Brain microvascular endothelial cell (primary cell): Measurements from ENCODE around the gene RAP2C.

Experiments used
- DNase-seq: peaks from one replicate; pipeline ENCODE4 v3.0.0-alpha.2; 2020
- H3K27ac ChIP-seq: fragments of 250-450 bp; sonication (Bioruptor Pico); 2 replicates; pipeline ENCODE4 v1.5.1; 2020; ENCODE audit warnings: mild to moderate bottlenecking, moderate library complexity
- H3K27me3 ChIP-seq: fragments of 250-450 bp; sonication (Bioruptor Pico); replicated peaks from 2 replicates; pipeline ENCODE4 v1.5.1; 2020; ENCODE audit warnings: mild to moderate bottlenecking
- H3K36me3 ChIP-seq: fragments of 250-450 bp; sonication (Bioruptor Pico); replicated peaks from 2 replicates; pipeline ENCODE4 v1.5.1; 2020; ENCODE audit warnings: mild to moderate bottlenecking
- H3K4me3 ChIP-seq: 2 replicates; pipeline ENCODE4 v1.5.1; 2011; ENCODE audit warnings: low read depth, mild to moderate bottlenecking, control low read depth, low read length, moderate library complexity
- in situ Hi-C: cut with HindIII; loops from 2 replicates; pipeline ENCODE4 v1.10.0; 2017; ENCODE audit warnings: low sequenced_read_pairs, low pct_ligation_motif_present
- TF ChIP-seq, protein P1 (sequence below): IDR thresholded peaks from 2 replicates; pipeline ENCODE4 v1.5.1; 2011; ENCODE audit warnings: low read depth, mild to moderate bottlenecking, moderate library complexity, low read length, control low read depth, inconsistent platforms; ENCODE audit errors: missing control alignments

The RAP2C gene

DNA sequence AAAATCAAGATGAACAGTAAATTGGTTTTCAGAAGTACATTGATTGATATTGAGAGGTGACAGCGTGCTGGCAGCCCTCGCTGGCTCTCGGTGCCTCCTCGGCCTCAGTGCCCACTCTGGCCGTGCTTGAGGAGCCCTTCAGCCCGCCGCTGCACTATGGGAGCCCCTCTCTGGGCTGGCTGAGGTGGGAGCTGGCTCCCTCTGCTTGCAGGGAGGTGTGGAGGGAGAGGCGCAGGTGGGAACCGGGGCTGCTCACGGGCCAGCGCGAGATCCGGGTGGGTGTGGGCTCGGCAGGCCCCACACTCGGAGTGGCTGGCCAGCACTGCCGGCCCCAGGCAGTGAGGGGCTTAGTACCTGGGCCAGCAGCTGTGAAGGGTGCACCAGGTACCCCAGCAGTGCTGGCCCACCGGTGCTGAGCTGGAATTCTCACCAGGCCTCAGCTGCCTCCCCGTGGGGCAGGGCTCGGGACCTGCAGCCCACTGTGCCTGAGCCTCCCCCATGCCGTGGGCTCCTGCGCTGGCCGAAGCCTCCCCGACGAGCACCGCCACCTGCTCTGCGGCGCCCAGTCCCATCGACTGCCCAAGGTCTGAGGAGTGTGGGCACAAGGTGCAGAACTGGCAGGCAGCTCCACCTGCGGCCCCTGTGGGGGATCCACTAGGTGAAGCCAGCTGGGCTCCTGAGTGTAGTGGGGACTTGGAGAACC lies 25.2 kb downstream of the RAP2C start:
- Histone ChIP-seq H3K27me3 (no peaks in the 10 kb centered on the region), H3K36me3 (no peaks in the 10 kb centered on the region), H3K27ac (no peak overlapping the region), H3K4me3 (no peak overlapping the region)
- in situ Hi-C loops: no loop called here
- no peak for DNase-seq
- TF ChIP-seq, protein P1, sequence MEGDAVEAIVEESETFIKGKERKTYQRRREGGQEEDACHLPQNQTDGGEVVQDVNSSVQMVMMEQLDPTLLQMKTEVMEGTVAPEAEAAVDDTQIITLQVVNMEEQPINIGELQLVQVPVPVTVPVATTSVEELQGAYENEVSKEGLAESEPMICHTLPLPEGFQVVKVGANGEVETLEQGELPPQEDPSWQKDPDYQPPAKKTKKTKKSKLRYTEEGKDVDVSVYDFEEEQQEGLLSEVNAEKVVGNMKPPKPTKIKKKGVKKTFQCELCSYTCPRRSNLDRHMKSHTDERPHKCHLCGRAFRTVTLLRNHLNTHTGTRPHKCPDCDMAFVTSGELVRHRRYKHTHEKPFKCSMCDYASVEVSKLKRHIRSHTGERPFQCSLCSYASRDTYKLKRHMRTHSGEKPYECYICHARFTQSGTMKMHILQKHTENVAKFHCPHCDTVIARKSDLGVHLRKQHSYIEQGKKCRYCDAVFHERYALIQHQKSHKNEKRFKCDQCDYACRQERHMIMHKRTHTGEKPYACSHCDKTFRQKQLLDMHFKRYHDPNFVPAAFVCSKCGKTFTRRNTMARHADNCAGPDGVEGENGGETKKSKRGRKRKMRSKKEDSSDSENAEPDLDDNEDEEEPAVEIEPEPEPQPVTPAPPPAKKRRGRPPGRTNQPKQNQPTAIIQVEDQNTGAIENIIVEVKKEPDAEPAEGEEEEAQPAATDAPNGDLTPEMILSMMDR: no peak

DNA sequence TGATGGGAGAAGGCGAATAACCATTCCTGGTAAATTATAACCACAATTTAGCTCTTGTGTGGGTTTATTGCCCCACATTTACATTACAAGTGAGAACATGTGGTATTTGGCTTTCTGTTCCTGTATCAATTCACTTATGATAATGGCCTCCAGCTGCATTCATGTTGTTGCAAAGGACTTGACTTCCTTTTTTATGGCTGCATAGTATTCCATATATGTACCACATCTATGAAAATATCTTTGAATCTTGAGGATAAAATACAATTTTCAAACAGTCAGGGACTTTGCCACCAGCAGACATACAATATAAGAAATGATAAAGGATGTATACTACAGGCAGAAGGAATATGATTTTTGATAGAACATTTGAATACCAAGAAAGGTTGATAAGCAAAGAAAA lies 27.3 kb downstream of the RAP2C start:
- Histone ChIP-seq H3K27ac (no peak overlapping the region), H3K4me3 (no peak overlapping the region), H3K36me3 (no peaks in the 10 kb centered on the region), H3K27me3 (no peaks in the 10 kb centered on the region)
- in situ Hi-C loops: no loop called here
- TF ChIP-seq, protein P1: no peak
- no peak for DNase-seq

DNA sequence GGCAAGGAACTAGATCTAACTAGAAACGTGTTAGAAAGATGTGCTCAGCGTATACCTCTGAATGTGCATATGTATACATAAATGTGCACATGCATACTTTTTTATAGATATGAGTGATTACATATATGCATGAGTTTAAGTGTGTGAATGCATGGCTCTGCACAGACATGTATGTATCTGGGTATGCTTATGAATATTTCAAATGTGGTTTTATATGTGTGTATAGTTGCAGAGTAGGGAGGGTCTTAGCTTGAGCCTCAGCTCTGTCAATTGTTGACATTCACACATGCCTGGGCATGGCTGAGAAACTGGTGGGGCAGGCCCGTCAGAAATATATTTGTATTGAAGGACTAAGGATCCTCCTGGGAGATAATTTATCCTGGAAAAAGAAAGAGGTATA lies 31.1 kb downstream of the RAP2C start:
- in situ Hi-C loops: no loop called here
- Histone ChIP-seq H3K36me3 (no peaks in the 10 kb centered on the region), H3K27ac (no peak overlapping the region), H3K4me3 (no peak overlapping the region), H3K27me3 (no peaks in the 10 kb centered on the region)
- TF ChIP-seq, protein P1: no peak
- no peak for DNase-seq

DNA sequence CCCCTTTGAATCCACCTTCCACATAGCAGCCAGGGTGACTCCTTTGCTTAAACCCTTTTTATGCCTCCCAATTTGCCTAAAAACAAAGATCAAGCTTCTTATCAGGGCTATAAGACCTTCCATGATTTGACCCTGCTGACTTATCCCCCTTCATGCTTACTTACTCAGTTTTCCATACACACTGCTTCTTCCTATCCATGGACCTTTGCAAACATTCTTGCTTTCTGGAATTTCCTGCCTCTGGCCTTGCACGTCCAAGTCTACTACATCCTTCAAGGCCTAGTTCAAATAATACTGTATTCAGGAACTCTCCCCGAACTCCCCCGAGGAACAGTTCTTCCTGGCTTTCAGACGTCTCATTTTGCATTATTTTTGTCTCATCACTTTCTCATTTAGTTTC lies 31.8 kb downstream of the RAP2C start:
- no peaks in the 10 kb centered on the region for H3K36me3 ChIP-seq
- H3K4me3 ChIP-seq: no peak overlapping the region
- in situ Hi-C loops: no loop called here
- TF ChIP-seq, protein P1: no peak
- H3K27ac ChIP-seq: no peak overlapping the region
- no peak for DNase-seq
- H3K27me3 ChIP-seq: no peaks in the 10 kb centered on the region

DNA sequence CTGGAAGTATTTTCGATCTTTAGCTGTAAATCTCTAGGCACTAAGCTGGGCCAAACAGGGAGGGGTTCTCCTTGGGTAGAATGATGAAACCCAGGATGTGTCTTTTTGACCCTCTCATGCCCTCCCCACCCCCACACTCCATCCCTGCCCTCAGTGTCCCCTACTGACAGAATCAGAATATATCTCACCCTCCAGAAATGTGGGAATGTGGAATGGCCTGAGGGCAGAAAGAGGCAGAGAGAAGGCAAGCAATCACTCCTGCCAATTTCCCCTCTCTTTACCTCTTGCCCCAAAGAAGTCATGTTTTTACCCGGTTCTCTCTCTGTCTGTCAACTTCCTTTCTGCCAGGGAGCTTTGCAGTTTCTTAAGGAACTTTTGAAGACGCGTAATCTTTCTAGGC lies 34.4 kb downstream of the RAP2C start:
- no peak overlapping the region for H3K27ac ChIP-seq
- no peak overlapping the region for H3K4me3 ChIP-seq
- DNase-seq: no peak
- TF ChIP-seq, protein P1: no peak
- no peaks in the 10 kb centered on the region for H3K27me3 ChIP-seq
- no peaks in the 10 kb centered on the region for H3K36me3 ChIP-seq
- in situ Hi-C loops: no loop called here

DNA sequence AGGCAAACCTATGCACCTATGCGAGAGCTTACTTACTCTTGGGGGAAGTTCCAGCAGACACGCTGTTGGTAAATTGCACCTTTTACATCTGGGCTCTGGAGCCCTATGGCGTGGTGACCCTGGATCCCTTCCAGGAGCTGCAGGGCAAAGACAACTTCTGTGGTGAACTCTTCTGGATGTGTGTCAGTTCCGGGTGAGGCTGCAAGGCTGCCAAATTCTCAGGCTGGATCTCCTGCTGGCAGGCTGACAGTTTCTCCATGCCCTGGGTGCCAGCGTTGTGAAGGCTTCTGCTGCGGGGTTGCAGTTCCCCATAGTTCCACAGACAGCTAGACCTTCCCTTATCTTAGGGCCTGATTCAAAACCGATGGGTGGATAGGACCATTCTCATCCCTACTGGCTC lies 37.9 kb downstream of the RAP2C start:
- no peaks in the 10 kb centered on the region for H3K36me3 ChIP-seq
- DNase-seq: no peak
- no peaks in the 10 kb centered on the region for H3K27me3 ChIP-seq
- H3K27ac ChIP-seq: no peak overlapping the region
- H3K4me3 ChIP-seq: no peak overlapping the region
- TF ChIP-seq, protein P1: no peak
- in situ Hi-C loops: no loop called here
